EH (cell line): Measurements from ENCODE around the gene CAMK2A.

Experiments used
- DNase-seq: peaks from one replicate; pipeline ENCODE4 v3.0.0-alpha.2; 2015; ENCODE audit warnings: low read depth

The CAMK2A gene

GRCh38 chr5:150289551-150290390 lies at the start of gene CAMK2A:
Gene CAMK2A, minus strand, starts transcription at chr5:150289773. Its CDS starts 148 bp downstream, at chr5:150289625.
- DNase-seq, result no peak

- no peak for DNase-seq
Measured at GRCh38 chr5:150339165-150339564, 49.6 kb upstream of the CAMK2A start.

DNA sequence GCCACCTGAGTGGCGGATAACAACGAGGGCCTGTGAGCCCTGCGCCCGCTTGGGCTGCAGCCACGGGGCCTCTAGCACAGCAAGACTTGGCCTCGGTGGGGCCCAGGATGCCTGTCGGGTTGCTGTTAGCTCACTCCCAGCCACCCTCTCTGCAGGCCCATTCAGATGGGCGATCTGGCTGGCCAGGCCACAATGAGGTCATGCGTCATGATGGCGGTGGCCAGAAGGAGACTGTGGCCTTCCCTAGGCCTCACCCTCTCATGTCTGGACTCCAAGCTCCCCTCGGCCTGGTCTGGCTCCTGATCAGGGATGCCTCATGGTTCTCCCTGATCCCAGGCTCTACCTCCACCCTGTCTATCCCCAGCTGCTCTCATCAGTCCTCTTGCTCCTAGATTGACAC lies 49.0 kb upstream of the CAMK2A start:
- DNase-seq, result no peak

GRCh38 chr5:150335778-150336177 lies 46.2 kb upstream of the CAMK2A start:
- DNase-seq, result no peak

DNA sequence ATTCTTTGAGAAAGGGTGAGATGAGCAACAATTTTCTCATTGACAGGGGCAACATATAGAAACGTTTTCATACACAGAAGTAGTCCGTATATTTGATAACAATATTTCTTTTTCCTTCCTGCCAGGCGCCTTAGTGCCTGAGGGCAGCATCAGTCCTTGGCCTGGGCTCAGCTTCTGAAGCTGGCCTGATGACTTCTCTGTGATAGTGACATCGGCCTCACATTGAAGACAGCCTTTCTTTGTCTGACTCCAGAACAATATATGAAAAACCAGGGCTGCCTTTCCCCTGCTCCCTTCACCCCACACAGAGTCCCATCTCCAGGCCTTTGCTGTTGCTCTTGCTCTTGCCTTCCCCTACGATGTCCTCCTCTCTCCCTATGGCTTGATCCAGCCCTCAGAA lies 43.8 kb upstream of the CAMK2A start:
- no peak for DNase-seq

- no peak for DNase-seq
Measured at GRCh38 chr5:150329881-150330876, 40.6 kb upstream of the CAMK2A start.

DNA sequence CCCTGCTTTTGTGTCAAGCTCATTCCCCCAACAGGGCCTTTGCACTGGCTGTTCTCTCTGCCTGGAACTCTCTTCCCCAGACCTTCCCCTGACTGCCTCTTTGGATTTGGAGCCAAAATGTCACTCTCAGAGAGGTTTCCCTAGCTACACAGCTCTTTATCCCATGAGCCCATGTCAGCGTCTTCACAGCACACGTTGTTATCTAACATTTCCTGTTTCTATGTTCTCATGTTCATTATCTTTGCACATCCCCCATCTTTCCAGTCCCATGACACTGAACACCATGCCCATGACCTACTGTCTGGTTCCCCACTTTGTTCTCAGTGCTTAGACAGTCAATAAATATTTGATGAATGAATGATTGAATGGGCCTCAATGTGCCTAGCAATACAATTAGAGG lies 39.5 kb upstream of the CAMK2A start:
- DNase-seq, result no peak

DNA sequence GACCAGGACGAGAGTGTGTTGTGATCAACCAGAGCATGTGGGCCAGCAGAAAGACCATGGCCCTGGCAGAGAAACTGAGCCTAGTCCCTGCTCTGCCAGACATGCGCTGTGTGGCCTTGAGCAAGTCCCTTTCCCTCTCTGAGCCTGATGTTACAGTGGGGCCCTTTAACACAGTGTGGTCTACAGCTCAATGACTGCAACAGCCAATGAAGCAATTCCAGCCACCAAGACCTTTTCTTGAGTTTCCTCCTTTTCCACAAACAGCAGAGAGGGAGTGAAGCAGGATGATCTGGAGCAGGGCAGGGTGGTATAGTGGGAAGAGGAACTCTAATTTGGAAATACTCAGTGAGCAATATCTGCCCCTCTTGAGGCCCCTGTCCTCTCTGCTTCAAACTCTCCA lies 38.9 kb upstream of the CAMK2A start:
- no peak for DNase-seq

DNA sequence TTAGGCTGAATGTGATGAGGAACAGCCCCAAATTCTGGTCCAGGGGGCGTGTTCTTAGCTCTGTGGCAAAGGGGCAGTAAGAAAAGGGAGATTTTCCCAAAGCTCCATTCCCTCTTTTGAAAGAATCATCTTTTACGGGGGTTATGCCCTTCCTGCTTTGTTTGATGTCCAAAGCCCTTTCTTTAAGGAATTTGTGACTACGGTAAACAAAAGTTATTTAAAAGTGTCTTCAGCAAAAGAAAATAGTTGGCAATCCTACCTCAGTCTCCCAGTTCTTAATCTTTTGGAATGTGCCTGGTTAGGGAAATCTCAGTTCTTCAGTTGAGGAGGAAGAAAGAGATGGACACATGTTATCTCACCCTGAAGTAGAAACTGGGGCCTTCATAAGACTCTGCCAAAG lies 37.6 kb upstream of the CAMK2A start:
- no peak for DNase-seq

GRCh38 chr5:150326707-150327106 lies 37.1 kb upstream of the CAMK2A start:
- no peak for DNase-seq

DNA sequence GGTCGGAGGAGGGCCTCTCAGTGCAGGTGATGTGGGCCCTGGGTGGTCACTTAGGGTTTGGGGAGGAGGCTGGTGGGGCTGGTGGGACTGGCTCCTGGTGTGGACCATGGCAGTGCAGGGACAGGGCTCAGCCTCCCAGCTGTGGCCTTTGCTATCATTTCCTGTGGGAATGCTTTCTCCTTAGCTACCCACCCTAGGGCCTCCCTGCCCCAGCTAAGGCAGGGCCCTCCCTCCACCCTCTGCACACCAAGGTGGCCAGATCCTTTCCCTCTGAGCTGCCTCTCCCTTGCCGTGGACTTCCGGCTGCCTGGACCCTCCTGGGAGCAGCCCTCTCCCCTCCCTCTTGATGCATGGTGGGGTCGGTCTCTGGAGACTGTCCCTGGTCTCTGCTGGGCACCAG lies 35.9 kb upstream of the CAMK2A start:
- DNase-seq, result no peak

DNA sequence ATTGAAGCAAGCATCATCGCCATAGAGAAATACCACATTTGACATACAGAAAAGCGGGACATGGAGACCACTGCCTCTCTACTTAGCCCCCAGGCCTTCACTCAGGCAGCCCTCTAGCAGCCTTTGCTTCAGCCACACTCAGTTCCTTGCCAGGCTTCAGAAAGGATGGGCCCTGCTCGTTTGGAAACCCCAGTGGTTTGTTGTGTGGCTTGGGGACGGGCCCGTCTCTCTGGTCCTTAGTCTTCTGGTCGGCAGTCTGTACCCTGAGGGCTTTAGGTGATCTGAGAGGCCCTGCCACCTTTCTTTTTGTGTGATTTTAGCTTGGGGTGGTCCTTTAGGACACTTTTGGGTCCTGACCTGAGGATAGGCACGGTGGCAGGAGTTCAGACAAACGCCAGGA lies 34.2 kb upstream of the CAMK2A start:
- no peak for DNase-seq

- DNase-seq, result no peak
Measured at GRCh38 chr5:150323092-150323491, 33.5 kb upstream of the CAMK2A start.

GRCh38 chr5:150322202-150322601 lies 32.6 kb upstream of the CAMK2A start:
- peak; percentile 86 for DNase-seq

- DNase-seq, result no peak
Measured at GRCh38 chr5:150321784-150322183, 32.2 kb upstream of the CAMK2A start.

DNA sequence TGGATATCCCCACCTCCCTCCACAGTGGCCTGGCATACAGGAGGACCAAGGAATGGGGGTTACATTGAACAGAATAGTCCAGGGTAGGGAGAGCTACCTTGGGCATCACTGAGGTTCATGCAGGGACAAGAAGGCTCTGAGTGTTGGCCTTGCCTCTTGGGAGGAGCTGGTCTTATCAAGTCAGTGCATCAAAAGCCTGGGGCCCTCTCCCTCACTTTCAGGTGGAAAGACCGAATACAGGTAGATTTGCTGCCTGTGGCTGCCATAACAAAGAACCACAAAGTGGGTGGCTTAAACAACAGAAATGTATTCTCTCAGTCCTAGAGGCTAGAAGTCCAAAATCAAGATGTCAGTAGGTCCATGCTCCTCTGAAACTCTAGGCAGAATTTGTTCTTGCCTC lies 31.6 kb upstream of the CAMK2A start:
- no peak for DNase-seq

- peak; percentile 92 for DNase-seq
Measured at GRCh38 chr5:150320044-150320613, 30.6 kb upstream of the CAMK2A start.

DNA sequence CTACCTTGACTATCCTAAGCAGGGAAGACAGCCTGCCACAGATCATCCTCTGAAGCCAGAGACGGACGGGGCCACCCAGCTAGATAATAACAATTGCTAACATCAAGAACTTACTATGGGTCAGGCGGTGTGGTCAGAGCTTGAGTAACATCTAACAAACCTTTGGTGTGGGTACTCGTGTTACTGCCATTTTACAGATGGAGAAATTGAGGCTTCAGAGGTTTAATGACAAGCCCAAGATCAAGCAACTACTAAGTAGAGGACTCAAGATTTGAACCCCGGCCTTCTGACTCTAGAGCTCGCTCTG lies 29.9 kb upstream of the CAMK2A start:
- DNase-seq, result no peak

GRCh38 chr5:150318613-150319483 lies 29.3 kb upstream of the CAMK2A start:
- no peak for DNase-seq

DNA sequence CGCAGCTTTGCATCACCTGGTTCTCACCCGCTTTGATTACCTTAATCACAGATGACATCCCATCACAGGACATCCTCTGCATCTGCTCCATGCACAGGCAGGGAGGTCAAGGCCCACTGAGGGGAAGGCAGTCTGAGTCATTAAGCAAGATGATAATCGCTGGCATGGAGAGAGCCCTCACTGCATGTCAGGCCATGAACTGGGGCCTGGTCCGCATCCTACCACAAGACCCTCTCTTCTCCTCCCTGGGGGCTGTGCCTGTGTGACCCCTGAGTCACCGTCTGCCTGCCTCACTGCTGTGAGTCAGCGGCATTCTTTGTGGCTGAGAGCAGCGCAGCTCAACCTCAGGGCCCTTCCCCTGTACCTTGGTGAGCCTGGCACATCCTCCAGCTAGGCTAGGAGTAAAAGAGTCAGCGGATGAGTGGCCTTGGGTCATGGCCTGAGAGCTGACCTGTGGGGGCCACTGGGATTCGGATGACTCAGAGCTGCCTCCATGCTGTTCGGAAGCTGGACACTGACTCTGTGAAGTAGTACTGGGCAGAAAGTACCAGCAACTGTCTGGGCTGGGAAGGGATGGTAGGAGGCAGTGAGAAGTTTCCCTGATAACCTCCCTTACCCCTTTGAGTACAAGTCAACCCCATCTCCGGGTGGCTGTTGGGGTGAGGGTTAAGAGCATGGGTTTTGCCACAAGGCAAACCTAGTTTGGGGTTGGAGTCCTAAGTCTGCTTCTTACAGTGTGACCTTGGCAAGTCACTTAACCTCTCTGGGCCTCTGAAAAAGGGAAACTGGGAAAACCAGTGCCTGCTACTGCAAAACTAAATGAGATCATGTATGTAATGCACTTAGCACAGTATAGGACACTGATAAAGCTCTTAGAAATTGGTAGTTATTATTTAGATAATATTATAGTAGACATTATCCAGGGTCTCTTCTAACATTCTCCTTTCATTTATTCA lies 27.8 kb upstream of the CAMK2A start:
- DNase-seq, result peak; percentile 96

GRCh38 chr5:150316320-150316719 lies 26.7 kb upstream of the CAMK2A start:
- no peak for DNase-seq
